Stimulated activated CD8-positive, alpha-beta memory T cell treated with anti-CD3 and anti-CD28 coated beads, Interleukin-15, amount 100 ng/mL, for 24 hours (primary cell): ENCODE results near the gene EHMT1.

Experiments used
- DNase-seq: peaks from one replicate; pipeline ENCODE4 v3.0.0-alpha.2; 2020; ENCODE audit warnings: low read depth

EHMT1 gene

DNA sequence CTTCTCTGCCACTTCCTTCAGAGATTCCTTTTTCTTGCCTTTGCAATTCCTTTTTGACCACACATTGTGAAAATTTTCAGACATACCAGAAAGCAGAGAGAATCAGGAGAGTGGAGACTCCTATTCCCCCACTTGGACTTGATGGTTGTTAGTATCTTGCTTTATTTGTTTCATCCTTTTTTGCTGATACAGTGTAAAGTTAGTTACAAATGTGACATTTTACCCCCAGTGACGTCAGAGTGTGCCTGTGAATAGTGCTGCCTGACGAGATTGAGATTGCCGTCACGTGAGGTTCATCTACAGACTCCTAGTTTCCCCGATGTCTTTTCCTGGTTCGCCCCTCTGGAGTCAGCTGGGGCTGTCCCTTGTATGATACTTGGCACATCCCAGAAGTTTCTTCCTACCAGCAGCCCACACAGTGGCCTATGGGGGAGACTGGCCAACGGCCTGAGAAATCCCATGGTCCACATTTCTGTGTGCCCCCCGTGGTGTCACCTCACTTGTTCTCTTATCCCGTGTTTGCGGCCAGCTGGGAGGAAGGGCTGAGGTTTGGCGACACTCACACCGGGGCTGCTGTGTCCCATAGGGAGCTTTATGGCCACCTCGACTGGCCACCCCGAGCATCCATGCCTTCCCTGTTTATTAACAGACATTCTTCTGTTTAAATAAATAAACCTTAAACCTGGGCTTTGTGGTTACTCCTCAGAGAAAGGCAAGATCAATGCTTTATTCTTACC, 210.6 kb downstream of the EHMT1 start:
- DNase-seq: no peak

DNA sequence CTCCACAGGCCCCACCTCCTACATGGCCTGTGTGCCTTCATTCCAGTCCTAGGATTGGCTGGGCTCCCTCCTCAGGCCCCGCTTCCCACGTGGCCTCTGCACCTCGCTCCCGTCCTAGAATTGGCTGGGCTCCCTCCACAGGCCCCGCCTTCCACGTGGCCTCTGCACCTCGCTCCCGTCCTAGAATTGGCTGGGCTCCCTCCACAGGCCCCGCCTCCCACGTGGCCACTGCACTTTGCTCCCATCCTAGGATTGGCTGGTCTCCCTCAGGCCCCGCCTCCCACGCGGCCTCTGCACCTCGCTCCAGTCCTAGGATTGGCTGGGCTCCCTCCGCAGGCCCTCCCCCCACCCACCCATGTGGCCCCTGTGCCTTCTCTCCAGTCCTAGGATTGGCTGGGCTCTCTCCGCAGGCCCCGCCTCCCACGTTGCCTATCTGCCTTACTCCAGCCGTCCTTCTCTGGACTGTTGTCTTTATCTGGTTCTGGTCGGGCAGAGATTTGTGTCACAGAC, 213.4 kb downstream of the EHMT1 start:
- no peak for DNase-seq

DNA sequence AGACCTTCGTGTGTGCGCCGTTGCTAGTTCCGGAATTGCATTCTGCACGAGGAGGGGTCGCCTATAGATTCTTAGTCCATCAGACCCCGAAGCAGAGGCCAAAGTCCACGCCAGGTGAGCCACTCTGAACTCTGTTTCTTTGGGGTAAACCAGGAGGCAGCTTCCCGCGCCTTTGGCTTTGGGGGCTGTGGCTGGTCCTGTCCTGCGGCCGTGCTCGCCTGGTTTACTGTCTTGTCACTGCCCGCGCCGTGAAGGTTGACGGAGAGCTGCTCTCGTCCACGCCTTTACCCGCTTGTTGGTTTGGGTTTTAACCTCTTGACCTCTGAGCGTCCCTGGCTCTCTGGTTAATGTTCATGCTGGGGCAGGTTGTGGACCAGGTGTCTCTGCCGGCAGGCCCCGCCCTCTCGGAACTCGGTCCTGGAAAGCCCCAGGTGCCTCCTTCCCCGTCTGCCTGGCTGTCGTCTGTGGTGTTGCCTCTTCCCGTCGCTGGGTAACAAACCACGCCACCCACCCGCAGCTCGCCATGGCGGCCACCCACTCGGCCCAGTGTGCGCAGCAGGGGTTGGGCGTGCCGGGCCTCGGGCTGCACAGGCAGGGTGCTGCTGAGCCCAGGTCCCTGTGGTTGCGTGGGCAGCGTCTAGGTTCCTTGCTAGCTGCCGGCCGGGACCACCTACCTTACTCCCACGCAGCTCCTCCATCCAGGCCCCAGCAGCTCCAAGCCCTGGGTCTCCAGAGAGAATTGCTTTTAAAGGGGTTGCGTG, 214.2 kb downstream of the EHMT1 start:
- no peak for DNase-seq

DNA sequence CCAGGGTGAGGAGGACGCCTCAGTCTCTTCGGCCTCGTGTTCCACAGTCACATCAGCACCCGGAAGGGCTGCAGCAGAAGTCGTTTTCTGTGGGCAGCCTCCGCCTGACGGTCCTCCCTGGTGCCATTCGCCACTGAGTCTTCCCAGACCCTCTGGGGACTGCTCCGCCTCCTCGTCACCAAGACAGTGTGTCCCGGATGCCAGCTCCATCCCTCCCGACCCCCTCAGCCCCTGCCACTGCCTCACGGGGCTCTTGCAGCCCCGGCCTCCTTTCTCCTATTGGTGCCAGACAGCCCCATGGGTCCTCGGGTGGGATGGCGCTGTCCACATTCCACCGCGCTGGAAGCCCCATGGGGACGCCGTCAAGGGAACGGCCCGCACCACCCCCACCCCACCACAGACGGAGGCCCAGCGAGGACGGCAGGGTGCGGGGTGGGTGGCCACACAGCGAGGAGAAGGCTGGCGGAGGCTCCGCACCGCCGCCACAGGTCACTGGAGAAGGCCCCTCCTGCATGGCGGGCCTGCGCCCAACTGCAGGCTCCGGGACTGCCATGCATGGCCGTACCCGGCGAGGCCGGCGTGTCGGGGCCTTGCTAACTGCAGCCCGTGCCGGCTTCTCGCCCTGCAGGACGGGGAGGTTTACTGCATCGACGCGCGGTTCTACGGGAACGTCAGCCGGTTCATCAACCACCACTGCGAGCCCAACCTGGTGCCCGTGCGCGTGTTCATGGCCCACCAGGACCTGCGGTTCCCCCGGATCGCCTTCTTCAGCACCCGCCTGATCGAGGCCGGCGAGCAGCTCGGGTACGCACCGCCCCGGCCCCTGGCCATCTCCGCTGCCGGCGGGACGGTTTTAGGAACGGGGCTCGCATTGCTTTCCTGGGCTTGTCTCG, 215.2 kb downstream of the EHMT1 start:
- no peak for DNase-seq

DNA sequence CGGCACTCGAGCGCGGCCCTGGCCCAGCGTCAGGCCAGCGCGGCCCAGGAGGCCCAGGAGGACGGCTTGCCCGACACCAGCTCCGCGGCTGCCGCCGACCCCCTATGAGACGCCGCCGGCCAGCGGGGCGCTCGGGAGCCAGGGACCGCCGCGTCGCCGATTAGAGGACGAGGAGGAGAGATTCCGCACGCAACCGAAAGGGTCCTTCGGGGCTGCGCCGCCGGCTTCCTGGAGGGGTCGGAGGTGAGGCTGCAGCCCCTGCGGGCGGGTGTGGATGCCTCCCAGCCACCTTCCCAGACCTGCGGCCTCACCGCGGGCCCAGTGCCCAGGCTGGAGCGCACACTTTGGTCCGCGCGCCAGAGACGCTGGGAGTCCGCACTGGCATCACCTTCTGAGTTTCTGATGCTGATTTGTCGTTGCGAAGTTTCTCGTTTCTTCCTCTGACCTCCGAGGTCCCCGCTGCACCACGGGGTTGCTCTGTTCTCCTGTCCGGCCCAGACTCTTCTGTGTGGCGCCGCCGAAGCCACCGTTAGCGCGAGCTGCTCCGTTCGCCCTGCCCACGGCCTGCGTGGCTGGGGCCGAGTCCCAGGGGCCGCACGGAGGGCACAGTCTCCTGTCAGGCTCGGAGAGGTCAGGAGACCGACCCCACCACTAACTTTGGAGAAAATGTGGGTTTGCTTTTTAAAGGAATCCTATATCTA, 216.2 kb downstream of the EHMT1 start:
- no peak for DNase-seq

DNA sequence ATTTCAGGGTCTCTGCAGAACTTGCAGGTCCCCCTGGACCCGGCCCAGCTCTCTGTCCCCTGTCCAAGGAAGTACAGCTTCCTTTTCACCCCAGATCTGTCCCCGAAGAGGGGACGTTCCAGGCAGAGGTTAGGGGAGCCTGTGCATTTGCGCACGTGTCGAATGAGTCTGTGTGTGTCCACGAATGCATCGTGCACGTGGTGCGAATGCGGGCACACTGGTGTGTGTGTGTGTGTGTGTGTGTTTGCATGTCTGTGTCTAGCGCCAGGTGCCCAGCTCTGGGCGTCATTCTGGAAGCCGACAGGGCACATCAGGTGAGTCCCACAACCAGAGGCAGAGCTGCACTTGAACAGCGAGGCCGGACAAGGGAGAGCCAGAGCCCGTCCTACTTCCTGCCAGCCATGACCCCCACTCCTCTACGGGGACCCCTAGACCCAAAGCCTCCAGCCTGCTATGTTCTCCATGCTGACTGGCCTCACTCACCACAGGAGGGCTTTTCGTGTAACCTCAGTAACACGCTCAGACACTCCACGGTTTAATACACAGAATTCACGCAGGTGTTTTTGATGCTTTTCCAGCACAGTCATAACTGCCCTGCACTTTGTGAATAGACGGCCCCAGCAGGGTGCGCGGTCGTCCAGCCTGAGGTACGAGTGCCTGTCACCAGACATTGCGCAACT, 217.5 kb downstream of the EHMT1 start:
- no peak for DNase-seq

DNA sequence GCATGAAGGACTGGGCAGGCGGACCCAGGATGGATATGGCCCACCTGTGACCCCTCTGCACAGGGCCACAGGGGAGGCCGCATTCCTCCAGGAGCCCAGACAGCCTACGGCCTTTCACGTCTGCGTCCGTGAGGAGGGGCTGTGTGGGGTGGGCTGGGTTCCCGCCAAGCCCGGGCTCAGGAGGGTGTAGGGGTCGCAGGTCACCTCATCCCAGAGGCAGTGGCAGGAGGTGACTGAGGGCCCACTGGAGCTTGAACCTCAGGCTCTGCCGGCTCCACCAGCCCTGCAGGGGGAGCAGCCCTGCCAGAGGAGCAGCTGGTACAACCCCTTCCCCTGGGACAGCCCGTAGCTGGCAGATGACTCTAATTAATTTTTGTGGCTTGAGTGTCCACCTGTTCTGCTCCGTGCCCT, 218.0 kb downstream of the EHMT1 start:
- DNase-seq: no peak

DNA sequence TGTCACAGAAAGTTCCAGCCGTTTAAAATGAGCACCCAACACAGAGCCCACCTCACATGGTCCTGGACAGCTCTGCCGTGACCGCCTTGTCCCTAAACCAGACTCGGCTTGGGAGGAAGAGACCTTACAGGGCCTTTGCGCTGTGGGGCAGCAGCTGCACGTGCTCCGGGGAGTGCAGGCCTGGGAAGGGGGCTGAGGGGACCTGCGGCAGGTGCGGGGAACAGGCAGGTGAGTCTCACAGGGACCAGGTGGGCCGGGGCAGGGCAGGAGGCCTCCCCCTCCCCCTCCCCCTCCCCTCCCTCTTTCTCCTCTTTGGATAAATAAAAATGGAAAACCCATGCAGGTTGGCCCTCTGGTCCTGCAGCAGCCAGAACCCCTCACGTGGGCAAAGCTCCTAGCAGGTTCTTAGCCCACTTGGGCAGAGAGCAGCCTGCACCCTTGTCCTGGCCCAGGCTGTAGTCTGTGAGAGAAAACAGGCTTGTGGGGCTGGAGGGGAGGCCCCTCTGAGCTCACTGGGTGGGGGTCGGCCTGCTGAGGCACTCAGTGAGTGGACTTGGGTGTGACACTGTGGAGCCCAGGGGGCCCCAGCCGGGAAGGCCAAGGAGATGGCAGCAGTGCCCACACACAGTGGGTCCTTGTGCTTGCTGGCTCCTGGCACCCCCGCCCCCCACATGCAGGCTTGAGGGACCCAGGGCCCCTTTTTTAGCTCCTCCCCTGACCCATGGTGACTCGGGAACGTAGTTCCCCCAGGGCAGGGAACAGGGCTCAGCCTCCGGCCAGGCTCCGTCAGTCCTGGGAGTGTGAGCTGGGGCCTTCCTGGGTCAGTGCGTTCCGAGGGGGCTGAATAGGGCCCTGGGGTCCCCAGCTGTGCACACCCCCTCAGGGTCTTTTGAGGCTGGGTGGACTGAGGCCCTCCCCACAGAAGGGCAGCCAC, 218.8 kb downstream of the EHMT1 start:
- no peak for DNase-seq

DNA sequence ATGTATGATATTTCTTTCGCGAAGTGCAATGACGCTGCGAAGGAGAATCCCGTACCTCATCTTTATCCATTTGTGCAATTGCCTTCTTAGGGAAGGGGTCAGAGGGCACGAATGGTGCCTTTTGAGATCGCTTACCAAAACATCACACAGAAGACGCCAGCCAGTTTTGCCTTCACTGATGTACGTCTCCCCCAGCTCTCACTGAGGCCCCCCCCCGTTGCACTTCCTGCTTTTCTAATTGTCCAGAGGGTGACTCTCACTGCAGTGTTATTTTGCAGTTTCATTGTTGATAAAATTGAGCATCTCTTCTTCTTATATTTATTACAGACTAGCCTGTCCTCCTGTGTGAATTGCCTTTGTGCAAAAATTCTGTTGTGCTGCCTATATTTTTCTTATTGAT, 219.8 kb downstream of the EHMT1 start:
- DNase-seq: no peak

DNA sequence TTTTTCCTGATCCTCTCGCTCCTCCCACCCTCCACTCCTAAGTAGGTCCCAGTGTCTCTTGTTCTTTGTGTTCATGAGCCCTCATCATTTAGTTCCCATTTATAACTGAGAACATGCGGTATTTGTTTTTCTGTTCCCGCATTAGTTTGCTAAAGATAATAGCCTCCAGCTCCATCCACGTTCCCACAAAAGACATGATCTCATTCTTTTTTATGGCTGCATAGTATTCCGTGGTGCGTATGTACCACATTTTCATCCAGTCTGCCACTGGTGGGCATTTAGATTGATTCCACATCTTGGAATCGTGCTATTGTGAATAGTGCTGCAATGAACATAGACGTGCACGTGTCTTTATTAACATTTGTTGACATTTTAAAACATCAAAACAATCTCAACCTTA, 224.6 kb downstream of the EHMT1 start:
- DNase-seq: no peak

DNA sequence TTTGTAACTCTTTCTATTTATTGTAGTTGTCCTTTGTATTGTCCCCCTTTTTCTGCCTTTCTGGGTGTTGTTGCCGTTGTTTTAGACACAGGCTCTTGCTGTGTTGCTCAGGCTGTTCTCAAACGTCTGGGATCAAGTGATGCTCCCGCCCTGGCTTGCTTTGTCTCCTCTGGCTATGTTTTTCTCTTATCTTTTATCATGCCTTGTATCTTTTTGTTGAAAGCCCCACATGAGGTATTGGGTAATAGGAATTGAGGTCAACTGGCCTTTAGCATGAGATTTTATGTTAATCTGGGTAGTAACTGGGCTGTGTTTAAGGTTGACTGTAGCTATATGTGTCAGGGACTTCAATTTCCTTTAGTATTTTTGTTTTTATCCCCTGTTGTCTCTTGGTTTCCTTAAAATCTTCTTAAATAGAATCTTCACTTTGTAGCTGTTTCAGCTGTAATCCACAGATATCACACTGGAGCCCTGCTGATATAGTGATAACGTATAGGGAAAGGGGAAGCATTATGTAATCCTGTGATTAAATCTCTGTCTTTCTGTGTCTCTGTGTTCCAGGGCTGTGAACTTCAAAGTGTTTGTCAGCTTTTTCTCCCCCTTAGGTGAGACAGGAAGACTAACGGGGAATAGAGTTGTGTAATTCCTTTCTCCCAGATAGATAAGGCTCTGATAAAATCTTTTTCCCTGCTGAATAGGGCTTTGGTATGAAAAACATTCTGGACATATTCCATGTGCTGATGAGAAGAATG, 232.9 kb downstream of the EHMT1 start:
- DNase-seq: no peak

DNA sequence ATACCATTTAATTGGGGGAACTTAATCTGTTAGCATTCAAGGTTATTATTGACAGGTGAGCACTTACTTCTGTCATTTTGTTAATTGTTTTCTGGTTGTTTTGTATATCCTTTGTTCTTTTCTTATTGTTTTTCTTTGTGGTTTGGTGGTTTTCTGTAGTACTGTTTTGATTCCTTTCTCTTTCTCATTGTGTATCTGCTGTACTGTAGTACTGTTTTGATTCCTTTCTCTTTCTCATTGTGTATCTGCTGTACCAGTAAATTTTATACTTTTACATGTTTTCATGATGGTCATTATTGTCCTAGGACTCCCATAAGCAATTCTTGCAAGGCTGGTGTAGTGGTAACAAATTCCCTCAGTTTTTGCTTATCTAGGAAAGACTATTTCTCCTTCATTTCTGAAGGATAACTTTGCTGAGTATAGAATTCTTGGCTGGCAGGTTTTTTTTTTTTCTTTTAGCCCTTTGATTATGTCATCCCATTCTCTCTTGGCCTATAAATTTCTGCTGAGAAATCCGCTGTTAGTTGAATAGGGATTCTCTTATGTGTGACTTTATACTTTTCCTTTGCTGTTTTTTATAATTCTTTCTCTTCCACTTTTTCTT, 234.7 kb downstream of the EHMT1 start:
- no peak for DNase-seq

DNA sequence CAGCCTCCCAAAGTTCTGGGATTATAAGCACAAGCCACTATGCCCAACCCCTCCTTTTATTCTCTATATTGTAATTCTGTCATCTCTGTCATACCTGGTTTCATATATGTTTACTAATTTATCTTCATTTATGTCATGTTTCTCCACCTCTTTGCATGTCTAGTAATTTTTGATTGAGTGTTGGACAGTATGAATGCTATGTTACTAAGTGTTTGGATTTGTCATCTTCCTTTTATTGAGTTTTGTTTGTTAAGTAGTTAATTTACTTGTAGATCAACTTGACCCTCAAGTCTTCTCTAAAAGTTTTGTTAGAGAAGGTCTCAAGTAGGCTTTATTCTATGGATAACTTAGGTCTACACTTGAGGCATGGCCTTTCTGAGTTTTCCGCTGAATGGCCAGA, 241.6 kb downstream of the EHMT1 start:
- no peak for DNase-seq

DNA sequence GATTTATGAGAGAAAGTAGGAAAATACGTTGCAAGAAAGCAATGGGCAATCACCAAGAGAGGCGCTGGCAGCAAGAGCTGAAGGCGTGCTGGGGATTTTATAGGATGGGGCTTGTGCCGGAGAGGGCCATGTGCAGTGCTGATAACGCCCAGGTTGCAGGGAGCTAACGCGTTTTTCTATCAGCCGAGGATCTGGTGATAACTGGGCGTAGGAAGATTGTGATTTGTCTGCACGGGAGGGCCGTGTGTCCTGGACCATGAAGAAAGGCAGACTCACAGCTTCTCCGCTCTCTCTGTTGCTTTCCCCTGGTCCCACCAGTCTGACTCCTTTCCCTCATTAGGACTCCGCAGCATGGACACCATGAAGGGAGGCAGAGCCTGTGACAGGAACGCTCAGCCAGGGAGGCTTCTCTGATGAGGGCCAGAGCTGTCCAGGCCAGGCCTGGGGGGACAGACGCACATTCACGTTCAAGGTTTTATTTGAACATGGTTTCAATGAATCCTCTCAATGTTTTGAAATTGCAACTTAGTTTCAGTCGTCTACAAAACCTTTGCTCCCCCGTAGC, 246.9 kb downstream of the EHMT1 start:
- DNase-seq: no peak

DNA sequence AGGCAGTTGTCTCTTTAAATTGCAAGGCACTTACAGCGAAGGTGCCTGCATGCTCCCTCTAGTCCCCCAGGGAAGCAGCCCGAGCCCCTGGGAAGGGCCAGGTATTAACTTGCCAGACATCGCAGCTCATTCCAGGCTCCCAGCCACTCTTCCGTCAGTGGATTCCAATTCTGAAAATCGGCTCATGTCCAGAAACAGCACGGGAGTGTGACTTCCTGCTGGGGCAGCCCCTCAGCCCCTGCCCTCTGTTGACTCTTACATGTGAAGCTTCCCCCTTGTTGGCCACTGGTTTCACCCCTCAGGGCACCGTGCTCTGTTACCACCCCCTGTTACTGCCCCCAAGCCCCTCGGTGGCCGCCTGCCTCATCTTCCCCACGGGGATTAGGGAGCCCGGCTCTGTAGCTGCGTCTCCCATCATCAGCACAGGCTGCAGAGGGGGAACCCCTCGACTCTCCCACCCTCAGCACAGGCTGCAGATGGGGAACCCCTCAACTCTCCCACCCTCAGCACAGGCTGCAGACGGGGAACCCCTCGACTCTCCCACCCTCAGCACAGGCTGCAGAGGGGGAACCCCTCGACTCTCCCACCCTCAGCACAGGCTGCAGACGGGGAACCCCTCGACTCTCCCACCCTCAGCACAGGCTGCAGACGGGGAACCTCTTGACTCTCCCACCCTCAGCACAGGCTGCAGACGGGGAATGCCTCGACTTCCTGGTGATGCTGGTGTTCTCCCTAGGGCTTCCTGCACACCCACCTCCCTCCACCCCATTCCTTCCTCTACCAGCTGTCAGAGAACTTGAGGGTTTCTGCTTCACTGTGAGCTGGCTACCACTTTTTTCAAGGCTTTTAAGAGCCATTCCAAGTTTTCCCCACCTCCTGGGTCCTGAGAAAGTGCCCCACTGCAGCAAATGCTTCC, 247.7 kb downstream of the EHMT1 start:
- DNase-seq: no peak

DNA sequence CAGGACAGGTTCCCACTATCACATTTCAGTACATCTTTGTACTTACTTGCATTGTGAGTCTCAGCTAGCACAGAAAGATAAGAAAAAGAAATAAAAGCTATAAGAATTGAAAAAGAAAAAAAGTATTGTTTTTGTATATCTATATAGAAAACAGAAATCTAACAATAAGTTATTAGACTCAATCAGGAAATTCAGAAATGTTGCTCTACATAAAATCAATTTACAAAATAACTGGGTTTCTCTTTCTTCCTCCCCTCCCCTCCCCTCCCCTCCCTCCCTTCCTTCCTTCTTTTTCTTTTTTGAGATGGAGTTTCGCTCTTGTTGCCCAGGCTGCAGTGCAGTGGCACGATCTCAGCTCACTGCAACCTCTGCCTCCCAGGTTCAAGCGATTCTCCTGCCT, 251.6 kb downstream of the EHMT1 start:
- DNase-seq: no peak

DNA sequence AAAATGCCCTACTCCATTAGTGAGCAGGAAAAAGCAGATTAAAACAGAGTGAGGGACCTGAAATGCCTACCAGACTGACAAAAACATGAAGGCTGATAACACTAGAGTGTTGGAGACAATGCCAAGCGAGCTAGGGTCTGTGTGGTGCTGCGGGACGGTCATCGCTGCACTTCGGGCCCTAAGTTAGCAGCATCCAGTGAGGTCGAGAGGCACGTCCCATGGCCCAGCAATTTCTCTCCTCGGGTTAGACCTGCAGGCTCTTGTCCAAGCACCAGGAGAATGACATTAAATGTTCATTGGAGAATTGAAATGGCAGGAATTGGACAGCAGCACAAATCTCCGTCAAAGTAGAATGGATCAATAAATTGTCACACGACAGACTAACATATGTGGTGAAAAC, 253.5 kb downstream of the EHMT1 start:
- DNase-seq: no peak

DNA sequence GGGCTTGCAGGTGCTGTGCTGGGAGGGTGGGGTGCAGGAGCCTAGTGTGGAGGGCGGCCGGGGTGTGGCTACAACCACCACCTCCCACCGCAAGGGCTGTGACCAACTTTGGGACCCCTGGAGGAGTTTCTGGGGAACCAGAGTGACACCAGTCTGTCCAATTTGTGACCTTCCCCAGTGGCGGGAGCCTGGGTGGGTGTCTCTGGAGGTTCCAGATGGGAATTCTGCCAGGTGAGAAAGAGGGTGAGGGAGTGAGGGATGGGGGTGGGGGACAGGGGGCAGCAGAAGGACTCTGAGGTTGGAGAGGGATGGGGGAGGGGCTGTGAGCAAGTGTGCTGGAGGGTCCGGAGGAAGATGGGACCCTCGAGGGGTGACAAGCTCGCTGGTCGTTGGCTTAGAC, 254.6 kb downstream of the EHMT1 start:
- DNase-seq: no peak
